GOT3 (cell line): ENCODE results near the gene TMEM132D.

Experiments
- DNase-seq: peaks from one replicate; lab custom pipeline; 2025; ENCODE audit warnings: mixed read lengths; lab: John Stamatoyannopoulos, UW

TMEM132D gene

DNA sequence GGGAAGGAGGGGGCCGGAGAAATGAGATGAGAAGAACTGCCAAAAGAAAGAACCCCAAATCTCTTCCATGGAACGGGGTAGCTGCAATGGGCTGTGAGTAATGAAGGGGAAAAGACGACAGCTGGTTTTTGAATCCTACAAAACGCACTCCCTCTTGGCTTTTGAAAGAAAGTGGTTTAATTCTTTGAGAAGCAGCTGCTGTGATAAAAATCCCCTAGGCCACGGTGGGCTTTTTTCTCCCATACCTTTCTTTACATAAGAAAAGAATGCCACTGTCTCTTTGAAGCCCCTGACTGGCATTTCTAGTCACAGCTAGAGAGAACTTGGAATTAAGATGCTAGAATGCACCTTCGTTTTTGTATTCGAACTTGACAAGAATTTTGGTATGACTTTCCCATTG lies 564.5 kb downstream of the TMEM132D start:
- no peak for DNase-seq

DNA sequence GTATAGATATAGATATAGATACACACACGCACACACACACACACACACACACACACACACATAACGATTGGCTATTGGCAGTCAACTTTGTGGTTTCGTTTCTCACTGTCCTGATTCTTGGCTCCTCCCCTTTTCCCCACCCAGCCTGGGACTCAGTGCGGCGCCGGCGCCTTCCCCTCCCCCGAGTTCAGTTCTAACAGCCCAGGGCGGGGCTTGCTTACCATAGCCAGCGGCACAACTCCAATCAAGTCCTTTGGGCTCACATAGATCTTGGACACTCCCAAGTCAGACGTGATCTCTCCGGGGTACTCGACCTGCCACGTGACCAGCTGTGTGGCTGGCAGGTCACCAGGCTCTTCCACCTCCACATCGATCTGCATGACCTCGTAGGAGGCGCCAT lies 566.4 kb downstream of the TMEM132D start:
- no peak for DNase-seq

DNA sequence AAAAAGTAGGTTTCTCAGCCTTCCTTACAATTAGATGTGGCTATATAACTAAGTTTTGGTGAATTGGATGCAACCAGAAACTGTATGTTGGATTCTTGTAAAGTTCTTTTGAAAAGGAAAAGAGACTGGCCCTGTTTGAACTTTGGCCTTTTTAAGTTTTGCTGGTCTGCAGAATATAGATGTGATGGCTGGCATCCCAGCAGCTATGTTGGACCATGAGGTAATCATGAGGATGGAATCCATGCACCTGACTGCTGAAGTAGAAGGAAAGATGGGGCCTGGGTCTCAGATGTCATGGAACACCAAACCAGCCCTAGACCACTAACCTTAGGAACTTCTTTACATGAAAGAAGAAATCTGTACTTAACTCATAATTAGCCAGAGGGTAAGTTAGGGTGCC lies 568.1 kb downstream of the TMEM132D start:
- DNase-seq, result no peak

DNA sequence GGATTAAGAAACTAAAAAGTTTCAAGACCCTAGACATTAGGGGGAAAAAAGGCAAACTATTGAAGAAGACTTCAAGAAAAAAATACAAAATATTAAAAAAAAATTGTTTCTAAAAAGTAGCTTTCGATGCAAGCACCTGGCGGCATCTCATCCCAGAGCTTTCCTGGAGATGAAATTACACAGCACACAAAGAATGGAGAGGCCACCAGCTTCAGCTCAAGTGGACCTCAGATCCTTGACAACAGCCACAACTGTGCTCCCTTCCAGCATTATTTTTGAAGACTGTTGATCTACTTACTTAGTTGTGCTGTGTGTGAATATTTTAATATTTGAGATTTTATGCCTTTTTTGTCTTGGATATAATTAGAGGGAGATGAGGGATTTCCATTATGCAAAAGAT lies 571.5 kb downstream of the TMEM132D start:
- no peak for DNase-seq

DNA sequence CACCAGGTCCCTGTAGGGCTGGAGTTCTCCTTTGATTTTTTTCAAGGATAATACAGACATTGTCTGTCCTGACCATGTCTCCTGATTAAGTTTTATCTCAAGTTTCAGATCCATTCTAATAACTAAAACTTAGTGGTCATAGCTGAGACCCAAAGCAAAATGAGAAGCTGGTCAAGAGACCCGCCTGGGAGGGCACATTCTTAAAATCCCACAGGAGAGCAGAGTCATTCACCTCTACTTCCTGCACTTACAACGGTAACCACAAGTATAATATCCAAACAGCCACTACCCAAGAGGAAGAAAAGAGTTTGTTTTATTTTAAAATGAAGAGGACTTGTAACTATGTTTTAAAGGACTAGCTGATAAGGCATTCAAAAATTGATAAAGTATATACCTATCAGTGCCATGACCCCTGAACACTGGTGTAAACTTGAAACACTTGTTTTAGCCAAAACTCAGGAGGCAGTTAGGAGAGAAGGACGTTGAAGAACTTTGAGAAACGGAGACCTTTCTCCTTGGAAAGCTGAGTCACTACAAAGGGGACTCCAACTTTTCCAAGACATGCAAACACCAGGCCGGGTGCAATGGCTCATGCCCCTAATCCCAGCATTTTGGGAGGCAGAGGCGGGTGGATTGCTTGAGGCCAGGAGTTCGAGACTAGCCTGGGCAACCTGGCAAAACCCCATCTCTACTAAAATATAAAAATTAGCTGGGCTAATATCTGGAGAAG lies 572.3 kb downstream of the TMEM132D start:
- no peak for DNase-seq

DNA sequence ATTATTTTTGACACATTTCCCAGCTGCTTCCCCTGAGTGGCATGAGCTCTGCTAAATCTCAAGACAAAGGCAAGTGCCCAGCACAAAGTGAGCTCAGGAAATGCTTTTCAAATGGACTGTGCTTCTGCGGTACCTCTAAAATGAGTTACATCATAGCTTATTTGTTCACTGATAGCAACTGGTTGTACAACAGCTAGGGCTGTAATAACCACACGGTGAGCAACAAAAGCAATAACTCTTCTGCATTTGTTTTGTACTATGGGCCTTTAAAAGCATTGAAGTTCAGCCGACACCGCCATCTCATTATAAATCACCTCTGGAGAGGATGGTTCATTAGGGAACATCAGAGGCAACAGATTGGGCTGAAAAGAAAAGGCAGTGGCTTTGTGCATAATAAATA lies 575.6 kb downstream of the TMEM132D start:
- DNase-seq, result no peak

DNA sequence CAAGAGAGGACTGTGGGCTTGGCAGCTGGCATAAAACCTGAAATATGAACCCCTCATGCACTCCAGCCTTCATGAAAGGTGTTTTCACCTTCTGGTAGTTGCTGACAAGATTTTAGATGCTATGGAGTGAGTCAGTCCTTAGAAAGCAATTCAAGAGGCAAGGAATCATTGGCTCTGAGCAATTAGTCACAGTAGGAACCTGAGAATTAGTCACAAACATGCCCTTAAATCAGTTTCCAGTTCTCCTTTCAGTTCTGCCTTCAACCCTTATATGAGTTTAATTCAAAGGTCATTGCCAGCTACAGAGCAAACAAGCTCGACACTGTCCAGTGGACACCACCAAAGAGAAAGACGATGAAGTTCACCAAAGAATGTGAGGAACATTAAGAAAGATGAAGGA lies 578.3 kb downstream of the TMEM132D start:
- DNase-seq, result no peak

DNA sequence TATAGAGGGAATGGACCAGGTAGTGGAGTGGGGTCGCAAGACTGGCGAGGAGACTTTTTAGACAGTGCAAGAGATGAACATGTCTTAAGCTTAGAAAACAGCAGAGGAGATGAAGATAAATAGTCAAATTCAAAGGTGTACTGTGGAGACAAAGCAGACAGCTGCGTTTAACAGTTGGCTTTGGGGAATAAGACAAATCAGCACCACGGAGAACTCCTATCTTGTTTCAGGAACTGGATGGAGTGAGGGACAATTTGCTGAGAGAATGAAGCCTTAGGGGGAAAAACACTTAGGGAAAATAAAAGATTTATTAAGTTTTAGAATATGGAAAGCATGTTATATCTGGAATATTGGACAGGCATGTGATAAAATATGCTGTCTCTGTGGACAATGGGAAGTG lies 591.8 kb downstream of the TMEM132D start:
- no peak for DNase-seq

DNA sequence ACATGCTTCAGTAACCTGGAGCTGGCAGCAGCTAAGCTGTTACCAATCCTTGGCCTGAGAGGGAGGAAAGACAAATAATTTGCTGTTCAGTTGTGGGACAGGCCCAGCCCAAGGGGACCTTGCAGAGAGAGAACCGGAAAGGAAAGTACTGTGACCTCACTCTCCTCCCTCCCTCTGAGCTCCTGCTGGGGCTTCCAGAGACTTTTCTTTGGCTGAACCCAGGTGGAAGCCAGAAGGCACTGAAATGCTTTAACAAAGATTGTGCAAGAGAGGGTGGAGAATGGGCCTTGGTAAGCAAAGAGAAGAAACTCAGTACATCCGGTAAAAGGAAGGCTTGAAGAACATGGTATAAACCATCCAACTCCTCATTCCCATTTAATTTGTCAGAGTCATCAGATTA lies 593.5 kb downstream of the TMEM132D start:
- no peak for DNase-seq

DNA sequence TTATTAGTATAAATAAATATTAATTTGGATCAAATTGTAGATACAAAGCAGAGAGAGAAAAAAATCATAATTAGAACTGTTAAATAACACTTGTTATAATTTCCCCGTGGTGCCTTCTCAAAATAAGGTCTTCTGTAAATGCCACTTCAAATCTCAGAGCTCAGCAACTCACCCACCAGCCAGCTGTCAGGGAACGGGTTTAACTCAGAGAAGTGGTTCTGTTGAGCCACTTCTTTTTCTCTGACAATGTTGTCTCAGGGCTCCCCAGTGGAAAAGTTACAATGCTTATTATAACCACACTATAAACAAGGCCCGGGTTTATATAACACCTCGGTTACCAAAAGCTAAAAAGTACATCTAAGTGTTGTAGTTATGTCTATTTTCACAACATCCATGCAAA lies 598.0 kb downstream of the TMEM132D start:
- DNase-seq, result no peak

DNA sequence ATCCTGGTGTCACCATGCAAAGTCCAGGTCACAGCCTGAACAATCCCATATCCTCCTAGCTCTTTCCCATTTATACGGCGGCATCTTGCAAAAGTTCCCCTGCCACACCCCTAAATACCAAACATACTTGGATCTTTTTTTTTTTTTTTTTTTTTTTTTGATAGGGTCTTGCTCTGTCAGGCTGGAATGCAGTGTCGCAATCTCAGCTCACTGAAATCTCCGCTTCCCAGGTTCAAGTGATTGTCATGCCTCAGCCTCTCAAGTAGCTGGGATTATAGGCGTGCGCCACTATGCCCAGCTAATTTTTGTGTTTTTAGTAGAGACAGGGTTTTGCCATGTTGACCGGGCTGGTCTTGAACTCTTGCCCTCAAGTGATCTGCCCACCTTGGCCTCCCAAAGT lies 599.3 kb downstream of the TMEM132D start:
- DNase-seq, result no peak

DNA sequence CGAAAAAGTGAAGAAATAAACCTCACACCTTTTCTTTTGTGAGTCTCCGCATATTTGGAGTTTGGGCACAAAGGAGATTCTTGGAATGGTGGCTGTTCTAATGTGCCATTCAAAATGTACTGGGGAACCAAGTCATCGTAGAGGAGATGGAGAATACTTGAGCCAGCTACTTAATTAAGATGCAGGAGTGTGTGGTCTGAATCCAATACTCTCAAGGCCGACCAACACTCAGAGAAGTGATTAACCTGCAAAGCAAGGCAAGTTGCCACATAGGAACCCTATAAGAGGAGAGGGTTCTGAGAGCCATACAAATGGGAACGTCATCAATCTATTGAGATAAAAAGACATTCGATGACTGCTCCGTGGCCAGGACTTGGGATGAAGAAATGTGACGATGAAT lies 603.8 kb downstream of the TMEM132D start:
- DNase-seq, result no peak

DNA sequence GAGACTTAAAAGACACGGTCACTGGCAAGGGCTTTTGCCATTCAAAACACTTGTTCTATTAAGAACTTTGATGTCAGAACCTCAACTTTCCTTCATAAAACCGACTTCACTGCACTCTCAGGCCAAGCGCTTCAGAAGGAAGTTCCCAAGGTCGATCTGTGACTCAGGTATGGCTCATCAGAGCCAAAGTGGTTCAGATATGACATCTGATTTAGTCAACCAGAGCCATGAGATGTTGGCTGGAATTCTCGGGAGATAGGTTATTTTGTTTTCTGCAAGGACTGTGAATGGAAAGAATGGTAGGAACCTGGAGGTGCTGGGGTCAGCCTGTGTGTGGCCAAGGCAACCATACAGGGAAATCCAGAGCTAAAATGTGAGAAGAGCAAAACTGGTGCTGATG lies 604.9 kb downstream of the TMEM132D start:
- no peak for DNase-seq

DNA sequence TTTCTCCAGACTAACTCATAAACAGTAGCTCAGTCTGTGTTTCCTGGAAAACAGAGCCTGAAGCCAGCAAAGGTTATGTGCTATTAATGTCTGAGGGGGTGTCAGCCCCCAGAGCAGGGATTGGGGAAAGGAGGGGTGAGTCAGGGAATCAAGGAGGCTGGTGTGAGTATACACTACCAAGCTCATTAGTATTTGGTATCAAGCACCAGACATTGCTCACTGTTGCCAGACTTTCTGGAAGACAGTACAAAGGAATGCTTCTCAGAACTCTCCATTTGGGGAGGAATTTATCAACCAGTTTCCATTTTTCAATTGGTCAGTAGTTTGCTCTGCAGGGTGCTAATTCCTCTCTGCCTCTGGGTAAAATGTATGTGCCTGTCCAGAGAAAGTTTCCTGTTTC lies 607.2 kb downstream of the TMEM132D start:
- no peak for DNase-seq

DNA sequence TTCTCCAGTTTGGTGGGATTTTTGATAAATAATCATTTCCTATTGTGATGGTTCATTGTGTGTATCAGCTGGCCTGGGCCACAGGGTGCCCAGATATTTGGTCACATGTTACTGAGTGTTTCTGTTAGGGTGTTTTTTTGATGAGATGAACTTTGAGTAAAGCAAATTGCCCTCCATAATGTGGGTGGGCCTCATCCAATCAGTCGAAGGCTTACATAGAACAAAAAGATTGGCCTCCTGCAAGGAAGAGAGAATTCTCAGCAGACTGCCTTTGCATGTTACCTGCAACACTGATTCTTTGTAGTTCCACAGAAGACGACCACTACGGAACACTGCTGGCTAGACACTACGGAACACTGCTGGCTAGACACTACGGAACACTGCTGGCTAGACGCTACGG lies 609.0 kb downstream of the TMEM132D start:
- no peak for DNase-seq

DNA sequence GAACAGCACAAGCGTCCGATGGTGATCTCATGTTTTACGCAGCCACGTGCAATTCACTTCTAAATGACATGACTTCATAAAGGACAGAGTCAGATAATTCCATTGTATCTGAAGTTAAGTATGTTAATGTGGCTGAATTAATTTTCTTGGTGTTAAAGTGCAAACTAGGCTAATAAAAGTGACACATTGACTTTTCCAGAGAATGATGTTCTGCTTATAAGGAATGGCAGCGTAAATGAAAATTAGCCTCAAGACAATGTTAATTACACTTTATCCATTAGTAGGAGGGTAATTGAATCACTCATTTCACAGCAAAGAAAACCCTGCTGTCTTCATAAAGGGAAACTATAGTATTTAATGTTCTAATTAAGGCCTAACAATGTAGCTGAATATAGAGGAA lies 624.1 kb downstream of the TMEM132D start:
- DNase-seq, result no peak

DNA sequence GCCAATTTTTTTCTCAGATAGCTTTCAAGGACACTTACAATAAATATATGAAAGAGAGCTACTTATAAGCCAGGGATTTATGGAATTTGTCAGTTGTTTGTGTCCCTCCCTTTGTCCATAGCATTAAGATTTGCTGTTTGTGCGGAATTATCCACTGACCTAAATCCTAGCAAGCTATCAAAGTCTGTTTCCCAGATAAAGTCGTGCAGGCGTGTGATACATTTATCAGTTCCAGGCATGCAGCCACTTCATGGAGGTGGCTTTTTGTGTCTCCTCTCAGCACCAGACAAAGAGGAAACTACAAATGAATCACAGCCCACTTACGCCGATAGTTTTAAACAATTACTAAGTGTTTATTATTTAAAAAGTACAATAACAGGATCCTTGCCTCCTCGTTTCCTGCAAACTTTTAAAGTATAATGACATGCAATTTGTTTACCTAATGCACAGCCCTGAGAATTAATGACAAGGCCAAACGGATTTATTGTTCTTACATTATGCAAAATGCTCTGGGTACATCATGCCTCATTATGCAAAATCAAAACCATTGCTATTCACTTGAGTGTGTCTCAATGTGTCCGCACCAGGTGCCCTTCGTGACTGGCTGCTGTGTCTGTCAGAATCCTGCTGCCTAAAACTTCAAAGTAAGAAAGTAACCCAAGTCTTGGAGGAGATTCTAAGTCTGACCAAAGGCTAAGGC lies 627.3 kb downstream of the TMEM132D start:
- DNase-seq, result no peak

DNA sequence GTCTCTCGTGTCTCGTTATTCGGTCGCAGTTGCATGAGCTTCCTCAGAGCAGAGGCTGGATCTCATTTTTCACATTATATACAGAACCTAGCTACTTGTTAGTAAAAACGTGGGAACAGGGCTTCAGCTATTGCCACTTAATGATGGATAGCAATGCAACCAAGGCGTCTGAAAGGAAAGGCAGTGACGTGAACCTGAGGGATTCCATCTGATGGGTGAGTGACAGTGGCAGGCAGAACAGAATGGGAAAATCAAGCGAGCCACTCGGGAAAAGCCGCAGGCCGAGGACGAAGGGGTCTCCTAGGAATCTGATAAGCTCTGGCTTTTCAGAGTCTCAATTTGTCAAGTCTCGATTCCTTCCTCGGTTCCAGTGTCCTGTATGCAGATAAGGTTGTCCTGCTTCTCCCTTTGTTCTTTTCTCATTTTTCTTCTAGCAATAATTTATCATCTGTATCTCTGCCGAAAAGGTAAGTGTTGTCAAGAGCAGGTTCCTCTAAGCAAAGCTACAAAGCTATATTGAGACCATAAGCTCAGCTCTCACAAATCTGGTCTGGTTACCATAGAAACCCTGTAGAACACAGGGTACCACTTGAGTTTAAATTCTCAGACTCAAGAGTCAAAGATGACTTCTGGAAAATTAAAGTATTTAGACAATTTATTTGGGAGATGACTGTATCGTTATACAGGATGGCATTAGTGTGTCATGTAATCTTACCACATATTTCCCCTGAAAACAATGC lies 633.9 kb downstream of the TMEM132D start:
- DNase-seq, result no peak

DNA sequence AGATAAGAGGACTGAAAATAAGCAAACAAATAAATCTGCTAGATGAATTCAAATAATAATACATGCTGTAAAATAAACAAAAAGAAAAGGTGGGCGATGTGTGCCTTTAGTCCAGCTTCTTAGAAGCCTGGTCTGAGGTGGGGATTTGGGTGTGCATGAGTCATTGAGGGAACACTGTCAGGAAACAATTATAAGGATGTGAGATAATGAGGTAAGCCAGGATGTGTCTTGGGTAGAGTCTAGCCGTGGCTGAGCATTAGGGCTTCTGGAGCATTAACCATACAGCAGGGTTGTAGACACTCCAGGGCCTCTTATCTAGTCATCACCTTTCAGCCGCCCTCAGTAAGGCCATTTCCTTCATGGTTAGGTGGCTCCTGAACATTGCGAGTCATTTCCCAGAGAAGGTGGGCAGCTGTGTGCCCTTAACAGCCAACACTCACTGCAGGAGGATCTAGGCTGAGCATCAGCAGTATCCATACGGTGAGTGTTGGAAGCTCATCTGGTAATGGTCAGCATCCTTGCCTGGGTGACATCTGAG lies 645.0 kb downstream of the TMEM132D start:
- DNase-seq, result no peak

DNA sequence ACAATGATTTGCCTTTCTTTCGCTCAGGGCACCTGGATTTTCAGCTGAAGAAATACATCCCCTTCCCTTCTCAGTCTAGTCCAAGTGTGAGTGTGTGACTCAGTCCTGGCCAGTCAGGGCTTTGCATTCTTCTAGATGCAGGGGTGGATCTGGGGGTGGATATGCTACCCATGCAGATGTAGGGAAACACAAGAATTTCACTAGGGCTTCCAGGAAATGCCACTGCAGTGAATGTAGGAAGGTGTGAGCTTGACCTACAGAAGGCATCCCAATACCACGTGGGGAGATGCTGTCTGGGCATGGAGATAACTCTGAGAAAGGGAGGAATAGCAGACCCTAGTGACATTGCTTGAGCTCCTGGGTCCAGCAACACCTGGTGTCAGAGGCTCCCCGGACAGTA lies 646.3 kb downstream of the TMEM132D start:
- DNase-seq, result no peak

DNA sequence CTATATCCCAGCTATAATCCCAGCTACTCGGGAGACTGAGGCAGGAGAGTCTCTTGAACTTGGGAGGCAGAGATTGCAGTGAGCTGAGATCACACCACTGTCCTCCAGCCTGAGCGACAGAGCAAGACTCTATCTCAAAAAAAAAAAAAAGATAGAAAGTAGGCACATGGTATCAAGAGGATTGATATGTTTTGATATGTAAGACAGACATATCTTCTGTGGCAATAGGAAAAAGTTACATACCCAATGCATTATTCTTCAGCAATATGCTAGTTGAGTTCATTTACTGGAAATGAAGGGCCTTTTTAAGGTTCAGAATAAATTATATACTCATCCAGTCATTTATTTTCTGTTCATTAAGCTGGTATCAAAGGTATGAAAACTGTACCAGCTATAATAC lies 657.2 kb downstream of the TMEM132D start:
- DNase-seq, result no peak

DNA sequence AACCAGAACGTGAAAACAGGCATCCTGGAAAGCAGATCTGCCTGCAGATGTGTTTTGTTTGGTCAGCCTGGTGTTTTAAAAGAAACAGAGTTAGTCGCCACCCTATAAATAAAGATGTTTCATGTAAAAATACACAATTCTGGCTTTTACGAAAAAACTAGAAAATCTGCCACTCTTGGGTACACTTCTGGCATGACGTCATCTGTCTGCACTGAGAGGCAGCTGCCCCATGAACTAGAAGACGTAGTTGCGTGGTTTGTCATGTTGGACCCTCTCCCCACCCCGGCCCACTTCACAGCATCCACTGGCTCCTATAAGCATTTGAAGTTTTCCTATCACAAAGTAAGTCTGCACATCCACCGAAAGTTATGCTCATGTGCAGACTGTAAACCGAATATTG lies 658.1 kb downstream of the TMEM132D start:
- no peak for DNase-seq

DNA sequence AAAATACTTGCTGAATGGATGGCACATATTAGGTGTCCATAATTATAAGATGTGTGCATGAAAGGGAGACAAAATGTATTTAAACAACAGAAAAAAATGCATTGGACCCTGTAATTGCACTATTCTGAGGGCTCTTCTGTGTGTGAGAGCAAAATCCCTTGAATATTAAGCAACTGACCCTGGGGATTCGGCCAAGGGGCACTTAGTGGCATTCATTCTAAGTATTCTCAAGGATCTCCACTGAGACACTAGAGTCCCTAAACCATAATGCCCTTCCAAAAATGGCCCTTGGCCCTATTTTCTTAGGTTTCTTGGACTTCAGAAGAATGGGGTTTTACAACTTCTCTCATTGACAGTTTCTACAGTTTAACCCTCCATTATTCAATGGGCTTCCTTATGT lies 662.0 kb downstream of the TMEM132D start:
- no peak for DNase-seq
